Measurements from ENCODE around the gene ALK. TPM values are rescaled to one million over a fixed set of nuclear protein-coding genes. Genes with fewer than 3 reads are reported as not detected.

Gene ALK
- total and polyA plus RNA-seq, 2 donors (not counting 1 experiment from before 2014, with no cell fraction given): not detected

GRCh38 chr2:29290293-29291047, 630.9 kb downstream of the ALK start:
- no peaks in the 10 kb centered on the region for H3K4me1 Mint-ChIP-seq
- Histone ChIP-seq H3K27me3 (replicated peaks in 1 of 4; ENCODE audit: control extremely low read depth in 1 of 4, control insufficient read depth in 3 of 4, insufficient read depth in 4 of 4, low read length in 3 of 4) (peaks cover 0 to 3% (median 0%) of the 10 kb centered on the region in 4 experiments), H4K20me1 (ENCODE audit: control insufficient read depth, insufficient read depth, low read length, poor library complexity, severe bottlenecking) (no peaks in the 10 kb centered on the region), H3K79me2 (ENCODE audit: control insufficient read depth, insufficient read depth, low read length) (no peaks in the 10 kb centered on the region), H3K9me3 (ENCODE audit: control extremely low read depth in 1 of 3, control insufficient read depth in 2 of 3, insufficient read depth in 1 of 3, low read length in 2 of 3) (no peaks in the 10 kb centered on the region), H3K4me2 (replicated peaks; ENCODE audit: low read depth, low read length, poor library complexity, severe bottlenecking) (no peak overlapping the region), H3K27ac (ENCODE audit: low read length in 2 of 2) (no peak overlapping the region), H3K36me3 (replicated peaks in 1 of 2; ENCODE audit: control extremely low read depth in 1 of 2, control insufficient read depth in 1 of 2, extremely low read depth in 1 of 2, insufficient read depth in 2 of 2, low read length in 1 of 2) (no peaks in the 10 kb centered on the region), H3K4me3 (ENCODE audit: control extremely low read depth in 1 of 5, extremely low read depth in 1 of 5, insufficient read depth in 1 of 5, low read depth in 2 of 5, low read length in 4 of 5) (no peak overlapping the region), H3K9ac (ENCODE audit: low read length) (no peak overlapping the region), H2AFZ (ENCODE audit: insufficient read depth, low read depth, low read length, poor library complexity, severe bottlenecking) (no peak overlapping the region), H3K4me1 (ENCODE audit: control insufficient read depth in 2 of 2, insufficient read depth in 2 of 2, low read length in 2 of 2) (no peaks in the 10 kb centered on the region)
- no peak overlapping the region for H3K27ac Mint-ChIP-seq
- H3K27me3 Mint-ChIP-seq: peaks cover 37% of the 10 kb centered on the region
- TF ChIP-seq EZH2 (IDR thresholded peaks at IDR 0.05; ENCODE audit: borderline replicate concordance, insufficient read depth, low read depth, low read length, poor library complexity, severe bottlenecking) (no peak), CTCF (IDR thresholded peaks at IDR 0.05) (no peak)
- ChIA-PET POLR2A (no interaction called here), CTCF (no interaction called here)
- WGBS (ENCODE audit: insufficient coverage): 79% methylated on average over 8 of the region's 8 CpGs
- intact Hi-C loops (cut with micrococcal nuclease): no loop called here
- DNase-seq (no peak), ATAC-seq (ENCODE audit: low read depth) (no peak)
- H3K9me3 Mint-ChIP-seq (ENCODE audit: insufficient read depth): no peaks in the 10 kb centered on the region
- no peak overlapping the region for H3K4me3 Mint-ChIP-seq

GRCh38 chr2:29284671-29285070, 636.7 kb downstream of the ALK start:
- Histone ChIP-seq H3K4me3 (ENCODE audit: control extremely low read depth in 1 of 5, extremely low read depth in 1 of 5, insufficient read depth in 1 of 5, low read depth in 2 of 5, low read length in 4 of 5) (no peak overlapping the region), H2AFZ (ENCODE audit: insufficient read depth, low read depth, low read length, poor library complexity, severe bottlenecking) (no peak overlapping the region), H3K9ac (ENCODE audit: low read length) (no peak overlapping the region), H3K36me3 (replicated peaks in 1 of 2; ENCODE audit: control extremely low read depth in 1 of 2, control insufficient read depth in 1 of 2, extremely low read depth in 1 of 2, insufficient read depth in 2 of 2, low read length in 1 of 2) (no peaks in the 10 kb centered on the region), H3K27ac (ENCODE audit: low read length in 2 of 2) (no peak overlapping the region), H3K79me2 (ENCODE audit: control insufficient read depth, insufficient read depth, low read length) (no peaks in the 10 kb centered on the region), H3K4me1 (ENCODE audit: control insufficient read depth in 2 of 2, insufficient read depth in 2 of 2, low read length in 2 of 2) (no peaks in the 10 kb centered on the region), H3K9me3 (ENCODE audit: control extremely low read depth in 1 of 3, control insufficient read depth in 2 of 3, insufficient read depth in 1 of 3, low read length in 2 of 3) (no peaks in the 10 kb centered on the region), H4K20me1 (ENCODE audit: control insufficient read depth, insufficient read depth, low read length, poor library complexity, severe bottlenecking) (no peaks in the 10 kb centered on the region), H3K4me2 (replicated peaks; ENCODE audit: low read depth, low read length, poor library complexity, severe bottlenecking) (no peak overlapping the region), H3K27me3 (replicated peaks in 1 of 4; ENCODE audit: control extremely low read depth in 1 of 4, control insufficient read depth in 3 of 4, insufficient read depth in 4 of 4, low read length in 3 of 4) (peaks cover 0 to 4% (median 0%) of the 10 kb centered on the region in 4 experiments)
- POLR2A ChIA-PET: no interaction called here
- Mint-ChIP-seq H3K4me1 (no peaks in the 10 kb centered on the region), H3K27me3 (peaks cover 8% of the 10 kb centered on the region), H3K4me3 (no peak overlapping the region), H3K9me3 (ENCODE audit: insufficient read depth) (no peaks in the 10 kb centered on the region), H3K27ac (no peak overlapping the region)
- no peak for TF ChIP-seq CTCF (IDR thresholded peaks at IDR 0.05)
- WGBS (ENCODE audit: insufficient coverage): 94% methylated on average over 7 of the region's 10 CpGs
- DNase-seq: no peak
- CTCF ChIA-PET: no interaction called here
- ATAC-seq (ENCODE audit: low read depth): no peak
- intact Hi-C loops (cut with micrococcal nuclease): no loop called here
